HG03064 (cell line): ENCODE measurements around the gene TMEM186.
"Not testable (repeated sequence)": the region's sequence is repeated elsewhere in the genome, so short reads cannot be mapped to it uniquely, and the experiment has no call there.

Experiments
- ATAC-seq: cut with Tn5 transposase; IDR thresholded peaks from one replicate; pipeline ENCODE4 v1.9.1; 2021; ENCODE audit warnings: low read depth; ENCODE audit not compliant: unreplicated experiment

Gene TMEM186

DNA sequence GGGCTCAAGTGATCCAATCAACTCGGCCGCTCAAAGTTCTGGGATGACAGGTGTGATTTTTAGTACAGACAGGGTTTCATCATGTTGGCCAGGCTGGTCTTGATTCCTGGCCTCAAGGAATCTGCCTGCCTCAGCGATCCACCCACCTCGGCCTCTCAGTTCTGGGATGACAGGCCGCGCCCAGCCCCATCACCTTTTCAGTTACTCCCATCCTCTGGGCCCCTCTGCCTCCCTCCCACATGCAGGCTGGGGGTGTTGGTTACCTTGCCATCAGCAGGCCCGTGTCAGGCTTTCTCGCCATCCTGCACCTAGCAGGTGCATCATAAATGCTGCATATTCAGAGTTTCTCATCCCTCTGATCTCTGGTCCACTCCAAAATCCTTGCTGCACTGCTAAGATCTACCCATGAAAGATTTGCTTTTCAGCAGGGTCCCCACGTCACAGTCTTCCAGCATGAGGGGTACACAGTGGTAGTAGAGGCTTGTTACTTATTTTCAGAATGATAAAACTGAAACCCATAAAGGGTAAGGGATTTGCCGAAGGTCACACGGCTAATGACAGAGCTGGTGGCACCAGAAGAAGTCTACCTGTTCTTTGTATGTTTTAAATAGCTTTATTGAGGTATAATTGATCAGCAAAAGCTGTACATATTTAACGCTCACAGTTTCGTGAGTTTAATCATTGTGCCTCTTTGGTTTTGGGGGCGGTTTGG lies 16.8 kb upstream of the TMEM186 start:
- no peak for ATAC-seq

DNA sequence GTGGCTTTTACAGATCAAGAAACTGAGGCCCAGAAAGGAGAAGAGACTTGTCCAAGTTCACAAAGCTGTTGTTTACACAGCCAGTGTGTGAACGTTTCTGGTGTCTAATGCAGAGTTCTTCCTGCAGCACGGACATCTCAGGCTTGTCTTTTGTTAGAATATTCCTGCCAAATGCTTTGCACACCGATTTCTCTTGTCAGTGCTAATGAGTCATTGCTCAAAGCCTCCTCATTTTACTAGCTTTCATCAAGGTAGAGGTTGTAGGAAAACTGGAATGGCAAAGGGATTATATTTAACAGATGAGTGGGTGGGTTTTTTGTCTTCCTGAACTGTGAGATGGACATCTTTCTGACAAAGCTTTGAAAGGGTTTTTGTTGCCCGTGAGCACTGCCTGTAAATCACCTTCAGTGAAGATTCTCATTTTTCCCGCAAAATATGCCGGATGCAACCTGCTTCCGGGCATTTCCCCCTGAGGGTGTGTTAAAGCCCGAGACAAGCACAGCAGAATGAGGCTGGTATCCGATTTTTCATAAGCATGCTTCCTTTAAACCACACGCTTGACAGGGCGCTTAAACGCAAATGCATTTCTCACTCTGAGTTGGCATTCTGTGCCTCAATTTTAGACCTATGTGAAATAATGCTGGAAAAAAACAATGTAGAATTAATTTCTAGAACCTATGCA lies 14.9 kb upstream of the TMEM186 start:
- ATAC-seq: no peak

DNA sequence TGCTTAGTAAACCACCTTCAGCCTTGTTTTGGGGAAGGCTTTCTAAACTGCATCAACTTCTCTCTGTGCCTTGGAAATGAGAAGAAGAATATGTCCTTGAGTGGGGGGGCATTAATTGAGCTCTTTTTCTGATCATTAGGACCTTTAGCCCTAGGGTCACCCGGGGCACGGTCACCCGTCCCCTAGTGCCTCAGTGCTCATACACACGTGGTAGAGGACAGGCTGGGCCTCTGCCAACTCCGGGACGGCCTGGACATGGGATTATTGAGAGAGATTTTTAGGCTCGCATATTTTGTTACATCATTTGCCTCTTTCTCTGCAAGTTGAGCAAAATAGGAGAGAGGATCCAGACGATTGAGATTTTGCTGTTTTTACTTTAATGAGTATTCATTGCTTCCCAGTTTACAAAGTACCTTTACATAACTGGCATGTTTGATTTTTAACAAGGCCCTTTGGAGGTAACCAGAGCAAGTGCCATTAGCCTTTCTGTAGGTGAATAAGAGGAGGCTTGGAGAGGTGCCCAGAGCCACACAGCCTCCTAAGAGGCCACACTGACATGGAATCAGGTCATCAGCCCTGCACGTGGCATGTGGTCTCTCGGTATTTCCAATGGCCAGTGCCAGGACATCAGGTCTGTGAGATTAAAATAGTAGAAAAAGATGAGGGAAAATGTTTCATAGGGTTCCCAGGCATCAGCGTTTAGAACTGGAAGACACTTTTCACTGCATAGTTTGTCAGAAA lies 11.3 kb upstream of the TMEM186 start:
- ATAC-seq: no peak

DNA sequence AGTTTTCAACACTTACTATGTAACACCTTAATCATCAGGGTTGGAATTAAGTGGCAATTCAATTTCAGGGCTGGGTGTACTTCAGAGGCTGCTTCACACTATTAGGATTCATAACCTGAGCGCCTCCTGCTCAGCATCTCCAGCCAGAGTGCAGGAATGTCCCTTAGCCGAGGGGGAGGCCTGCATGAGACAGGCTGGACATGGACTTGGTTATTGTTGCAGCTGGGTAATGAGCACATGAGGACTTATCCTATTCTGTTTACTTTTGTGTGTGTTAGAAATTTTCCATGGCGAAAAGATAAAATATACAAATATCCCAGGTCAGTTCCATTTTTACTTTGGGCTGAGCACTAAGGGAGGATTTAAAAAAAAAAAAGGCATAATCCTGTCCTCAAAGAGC lies 10.6 kb upstream of the TMEM186 start:
- no peak for ATAC-seq

DNA sequence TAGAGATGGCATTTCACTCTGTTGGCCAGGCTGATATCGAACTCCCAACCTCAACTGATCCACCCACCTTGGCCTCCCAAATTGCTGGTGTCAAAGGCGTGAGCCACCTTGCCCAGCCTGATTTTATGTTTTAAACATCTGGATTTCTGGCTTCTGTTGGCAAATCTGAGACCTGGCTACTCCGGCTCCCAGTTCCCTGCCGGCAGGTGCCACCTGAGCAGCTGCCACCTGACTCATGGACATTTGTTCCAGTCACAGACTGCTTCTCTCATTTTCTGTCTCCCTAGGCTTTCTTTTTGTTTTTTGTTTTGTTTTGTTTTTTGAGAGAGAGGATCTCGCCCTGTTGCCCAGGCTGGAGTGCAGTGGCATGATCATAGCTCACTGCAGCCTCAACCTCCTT lies 9.8 kb upstream of the TMEM186 start:
- no peak for ATAC-seq

DNA sequence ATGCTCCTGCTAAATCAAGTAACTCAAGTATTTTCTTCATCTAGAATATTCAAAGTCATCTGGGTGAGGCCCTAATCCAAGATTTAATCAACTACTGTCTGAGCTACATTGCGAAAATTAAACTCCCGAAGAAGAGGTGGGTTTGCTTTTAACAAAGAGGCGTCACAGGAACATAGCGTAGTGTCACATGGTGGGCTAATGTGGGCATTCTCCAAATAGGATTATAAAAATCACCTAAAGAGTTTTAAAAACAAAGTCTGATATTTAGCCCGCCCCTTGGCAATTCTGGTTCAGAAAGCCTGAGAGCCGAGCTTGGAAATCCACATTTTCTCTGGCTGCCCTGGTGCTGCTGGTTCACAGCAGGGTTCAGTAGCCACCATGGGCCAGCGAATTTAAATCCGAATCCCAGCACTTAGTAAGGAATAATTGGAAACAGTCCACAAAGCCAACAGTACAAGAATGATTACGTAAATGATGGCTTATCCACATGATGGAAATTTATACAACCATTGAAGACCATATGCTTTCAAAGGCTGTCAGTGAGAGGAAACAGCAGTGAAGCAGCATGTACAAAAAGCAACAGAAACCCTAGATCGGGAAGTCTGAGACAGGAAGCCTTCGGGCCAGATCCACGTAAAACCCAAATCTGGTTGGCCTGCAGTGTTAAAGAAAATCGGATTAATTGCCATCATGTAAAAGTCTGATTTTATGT lies 9.0 kb upstream of the TMEM186 start:
- no peak for ATAC-seq

DNA sequence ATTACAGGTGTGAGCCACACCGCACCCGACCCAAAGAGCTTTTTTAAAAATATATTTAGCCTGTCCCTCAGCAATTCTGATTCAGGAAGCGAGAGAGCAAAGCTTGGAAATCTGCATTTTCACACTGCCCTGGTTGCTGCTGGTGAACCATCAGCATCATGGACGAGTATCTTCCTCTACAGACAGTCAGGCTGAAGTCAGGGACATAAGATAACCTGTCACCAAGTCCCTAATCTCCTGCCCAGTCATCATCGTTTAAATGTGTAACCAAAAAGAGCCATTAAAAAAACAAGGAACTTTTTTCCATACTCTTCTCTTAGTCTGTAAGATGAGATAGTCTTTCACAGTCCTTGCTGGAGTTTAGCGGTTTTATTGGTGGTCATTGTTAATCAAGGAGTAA lies 6.9 kb upstream of the TMEM186 start:
- ATAC-seq: no peak

DNA sequence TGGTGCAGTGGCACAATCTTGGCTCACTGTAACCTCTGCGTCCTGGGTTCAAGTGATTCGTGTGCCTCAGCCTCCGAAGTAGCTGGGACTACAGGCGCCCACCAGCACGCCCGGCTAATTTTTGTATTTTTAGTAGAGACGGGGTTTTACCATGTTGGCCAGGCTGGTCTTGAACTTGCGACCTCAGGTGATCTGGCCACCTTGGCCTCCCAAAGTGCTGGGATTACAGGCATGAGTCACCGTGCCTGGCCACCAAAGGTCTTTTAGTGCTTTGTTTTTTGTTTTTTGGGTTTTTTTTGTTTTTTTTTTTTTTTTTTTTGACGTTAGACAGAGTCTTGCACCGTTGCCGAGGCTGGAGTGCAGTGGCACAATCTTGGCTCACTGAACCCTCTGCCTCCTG lies 6.3 kb upstream of the TMEM186 start:
- ATAC-seq: not testable (repeated sequence)

DNA sequence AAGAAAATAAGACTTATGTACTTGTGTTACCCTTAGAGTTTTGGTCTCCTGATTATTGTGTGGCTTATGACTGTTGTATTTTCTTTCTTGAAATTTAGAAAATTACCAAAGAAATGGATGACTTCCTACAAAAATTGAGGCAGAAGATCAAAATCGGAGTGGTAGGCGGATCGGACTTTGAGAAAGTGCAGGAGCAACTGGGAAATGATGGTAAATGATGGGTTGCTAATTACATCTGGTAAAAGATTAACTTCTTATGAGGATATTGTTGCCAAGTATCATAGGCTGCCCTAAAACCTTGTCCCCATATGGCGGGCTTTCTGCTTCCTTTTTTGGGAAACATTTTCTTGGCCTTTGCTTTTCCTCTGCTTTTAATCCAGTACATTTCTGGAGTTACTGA lies 4.3 kb upstream of the TMEM186 start:
- ATAC-seq: no peak

DNA sequence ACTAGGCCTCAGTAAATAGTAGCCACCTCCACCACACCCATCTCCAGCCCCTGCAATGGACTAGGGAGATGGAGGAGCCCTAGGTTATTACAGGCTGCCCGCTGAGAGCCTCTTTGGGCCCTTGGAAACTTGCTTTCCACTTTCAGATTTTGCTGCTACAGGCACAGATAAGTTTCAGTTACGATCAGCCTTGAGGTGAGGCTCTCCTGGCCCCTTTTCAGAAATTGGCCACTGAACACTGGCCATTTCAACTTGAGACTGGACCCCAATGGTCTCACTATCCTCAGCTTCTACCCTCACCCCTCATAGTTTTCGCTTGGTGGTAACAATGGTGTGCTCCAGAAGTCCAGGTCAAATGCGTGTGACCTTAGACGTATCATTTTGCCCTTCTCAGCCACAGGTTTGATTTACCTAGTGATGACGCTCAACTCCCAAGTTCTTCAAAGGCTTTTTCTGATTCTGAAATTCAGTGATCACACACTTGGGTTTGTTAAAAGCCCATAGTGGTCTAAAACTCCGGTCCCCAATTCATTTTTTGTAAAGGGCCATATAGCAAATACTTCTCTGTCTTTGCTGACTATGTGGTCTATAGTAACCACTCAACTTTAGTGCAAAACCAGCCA lies 1.2 kb upstream of the TMEM186 start:
- no peak for ATAC-seq

DNA sequence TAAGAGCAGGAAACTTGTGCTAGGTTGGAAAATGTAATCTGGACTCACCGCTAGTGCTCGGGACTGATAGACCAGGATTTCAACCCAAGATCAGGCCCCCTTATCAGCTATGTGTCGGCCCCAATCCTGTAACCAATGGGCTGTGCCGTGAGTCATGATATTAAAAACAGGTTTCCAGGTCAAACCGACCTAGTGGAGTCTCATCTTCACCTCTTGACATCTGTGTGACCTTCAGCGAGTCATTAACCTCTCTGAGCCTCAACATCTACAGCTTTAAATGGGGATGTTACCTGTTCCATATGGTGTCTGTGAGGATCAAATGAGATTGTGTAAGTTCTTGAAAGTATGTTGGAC lies 712 bp upstream of the TMEM186 start:
- ATAC-seq: peak; percentile 11

DNA sequence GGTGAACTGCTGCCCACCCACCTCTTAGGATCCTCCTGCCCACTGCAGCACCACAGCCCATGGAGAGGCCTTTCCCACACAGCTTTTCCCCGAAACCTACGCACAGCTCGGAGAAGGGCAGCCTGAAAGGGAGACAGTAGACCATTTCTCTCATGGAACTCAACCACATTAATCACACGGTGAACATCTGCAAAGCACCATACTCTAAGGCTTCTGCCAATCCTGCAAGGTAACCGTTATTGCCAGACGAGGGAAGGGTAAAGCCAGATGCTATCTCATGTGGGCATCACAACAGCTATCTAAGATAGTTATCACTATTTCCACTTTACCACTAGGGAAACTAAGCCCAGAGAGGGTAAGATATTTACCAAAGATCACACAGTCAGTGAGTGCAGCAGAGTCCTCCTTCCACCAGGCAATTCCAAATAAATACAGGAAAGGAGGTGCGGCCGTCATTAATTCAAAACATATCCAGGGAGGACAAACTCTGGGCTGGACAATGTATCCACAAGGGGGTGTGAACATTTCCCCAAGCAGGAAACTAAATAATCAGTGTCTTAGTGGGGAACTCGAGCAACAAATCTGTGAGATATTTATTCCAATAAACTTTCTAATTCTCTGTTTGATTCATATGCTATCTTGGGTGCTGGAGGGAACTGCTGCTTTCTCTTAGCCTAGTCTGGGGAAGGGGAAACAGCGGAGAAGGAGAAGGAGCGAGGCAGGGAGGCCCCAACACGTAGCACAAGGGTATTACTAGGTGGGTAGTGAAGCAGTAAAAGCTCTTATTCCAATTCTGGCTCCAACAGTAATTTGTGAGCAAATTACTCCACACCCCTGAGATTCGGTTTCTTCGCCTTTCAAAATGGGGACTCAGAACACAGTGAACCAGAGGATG lies 723 bp downstream of the TMEM186 start:
- no peak for ATAC-seq

DNA sequence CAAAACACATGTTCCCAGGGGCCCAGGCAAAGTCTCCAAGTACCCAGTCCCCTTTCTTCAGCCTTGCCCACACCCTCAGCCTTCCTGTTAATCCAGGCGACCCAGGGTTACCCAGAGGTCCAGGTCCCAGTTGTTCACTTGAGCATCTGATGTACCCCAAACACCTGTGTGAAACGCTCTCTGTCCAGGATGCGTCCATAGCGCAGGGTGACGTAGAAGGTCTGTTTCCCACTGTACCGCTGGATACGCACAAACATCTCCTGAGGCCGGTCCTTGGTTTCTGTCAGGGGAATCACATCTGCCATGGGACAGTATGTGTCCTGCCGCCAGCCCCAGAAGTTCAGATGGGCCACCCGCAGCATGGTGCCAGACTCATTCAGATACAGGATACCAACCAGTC lies 1.6 kb downstream of the TMEM186 start:
- no peak for ATAC-seq

DNA sequence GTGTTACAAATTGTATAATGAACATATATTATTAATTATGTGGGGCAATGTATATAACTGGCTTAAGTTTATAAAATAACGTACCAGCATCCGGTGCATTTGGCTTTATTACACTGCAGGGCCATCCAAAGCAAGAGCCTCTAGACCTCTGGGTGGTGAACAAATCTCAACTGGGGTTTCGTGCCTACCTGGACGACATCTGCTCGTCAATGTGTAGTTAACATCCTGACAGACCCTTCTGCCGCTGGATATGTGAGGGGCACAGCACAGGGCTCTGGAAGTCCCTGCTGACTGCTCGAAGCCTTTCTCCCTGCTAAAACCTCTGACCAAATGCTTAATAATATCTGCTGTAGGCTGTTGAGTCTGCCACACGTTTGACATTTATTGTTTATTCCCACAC lies 2.3 kb downstream of the TMEM186 start:
- no peak for ATAC-seq

DNA sequence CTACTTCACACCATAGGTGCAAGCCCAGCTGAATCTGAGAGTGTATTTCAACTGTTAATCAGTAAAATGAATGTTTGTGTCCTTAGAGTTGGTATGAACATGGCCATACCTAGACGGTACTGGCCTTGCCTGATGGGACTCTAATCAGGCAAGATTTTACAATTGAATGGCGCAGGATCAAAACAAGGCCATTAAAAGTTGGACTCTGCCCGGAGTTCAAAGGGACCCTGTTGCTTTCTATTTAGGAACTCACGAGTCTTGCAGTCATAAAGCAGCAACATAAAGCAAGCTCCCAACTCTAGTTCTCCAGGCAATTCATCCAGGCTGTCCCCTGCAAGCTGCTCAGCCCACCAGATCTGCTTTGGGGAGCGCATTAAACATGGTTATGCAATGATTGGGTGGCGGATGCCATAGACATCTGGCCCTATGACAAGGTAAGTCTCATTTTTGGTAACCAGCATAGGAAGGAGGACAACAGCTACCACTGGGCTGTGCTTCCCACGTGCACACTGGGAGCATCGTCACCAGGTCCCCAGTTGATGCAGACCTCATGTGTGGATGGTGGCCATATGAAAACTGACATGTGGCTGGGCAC lies 8.8 kb downstream of the TMEM186 start:
- no peak for ATAC-seq

DNA sequence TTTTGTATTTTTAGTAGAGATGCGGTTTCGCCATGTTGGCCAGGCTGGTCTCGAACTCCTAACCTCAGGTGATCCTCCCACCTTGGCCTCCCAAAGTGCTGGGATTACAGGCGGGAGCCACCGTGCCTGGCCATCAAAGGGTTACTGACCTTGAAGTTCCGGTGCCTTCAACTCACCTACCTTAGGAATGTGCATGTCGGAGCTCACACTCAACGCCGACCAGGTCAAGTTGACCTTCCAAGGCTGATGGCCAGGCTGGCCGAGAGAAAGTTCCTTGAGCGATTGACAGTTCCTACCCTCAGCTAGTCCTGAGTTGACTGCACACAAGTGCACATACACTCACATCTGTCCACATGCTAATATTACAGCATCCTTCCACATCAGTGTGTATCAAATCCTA lies 11.1 kb downstream of the TMEM186 start:
- not testable (repeated sequence) for ATAC-seq

DNA sequence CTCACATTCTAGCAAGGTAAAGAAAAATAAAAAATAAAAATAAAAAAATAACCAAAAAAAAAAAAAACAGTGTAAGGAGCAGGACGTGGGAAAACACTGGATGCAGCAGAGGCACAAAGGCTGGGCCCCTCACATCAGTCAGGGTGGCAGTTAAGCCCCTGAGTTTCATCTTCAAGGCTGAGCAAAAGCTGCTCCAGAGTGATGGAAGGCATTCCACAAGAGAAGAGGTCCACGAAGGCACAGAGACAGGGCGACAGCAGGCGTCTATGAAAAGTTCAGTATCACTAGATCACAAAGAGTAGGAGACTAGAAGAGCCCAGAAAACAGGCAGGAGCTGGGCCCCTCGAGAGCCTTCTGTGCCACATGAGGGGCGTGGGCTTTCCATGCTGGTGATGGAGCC lies 12.0 kb downstream of the TMEM186 start:
- no peak for ATAC-seq

DNA sequence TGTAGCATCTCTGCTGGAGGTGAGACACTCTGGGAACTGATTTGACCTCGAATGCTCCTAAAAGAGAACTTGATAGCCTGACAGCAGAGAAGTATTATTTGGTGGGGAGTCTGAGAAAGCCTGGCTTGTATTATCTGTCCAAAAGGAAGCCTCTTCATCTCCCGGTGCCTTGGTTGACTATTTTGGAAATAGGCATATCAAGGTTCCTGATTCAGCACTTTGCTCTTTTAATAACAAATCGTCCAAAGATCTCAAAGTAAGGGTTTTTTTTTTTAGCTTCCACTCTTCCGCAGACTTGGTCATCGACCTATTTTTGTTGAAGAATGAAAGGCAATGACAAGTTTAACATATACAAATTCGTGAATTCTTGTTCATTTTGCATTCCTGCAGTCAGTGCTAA lies 14.8 kb downstream of the TMEM186 start:
- ATAC-seq: no peak

DNA sequence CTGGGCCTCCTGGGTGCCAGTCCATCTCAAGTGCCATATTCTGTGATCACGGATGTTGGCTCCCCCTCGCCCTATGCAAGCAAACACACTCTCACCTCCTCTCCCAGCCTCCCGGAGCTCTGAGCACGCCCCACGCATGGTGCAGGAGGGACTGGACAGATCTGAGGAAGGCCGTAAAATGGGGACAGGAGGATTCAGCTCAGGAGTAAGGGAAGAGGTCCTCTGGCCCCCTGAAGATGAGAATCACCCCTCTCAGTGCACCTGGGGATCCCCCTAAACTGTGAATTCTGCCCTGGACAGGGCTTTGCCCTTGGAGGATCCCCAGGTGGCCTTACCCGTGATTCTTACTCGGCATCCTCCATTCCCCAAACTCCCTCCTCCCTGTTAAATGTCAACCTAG lies 15.6 kb downstream of the TMEM186 start:
- no peak for ATAC-seq
